Cardiac septum (tissue), 1 donor: ENCODE measurements around the gene TENM3. TPM values are rescaled to one million over a fixed set of nuclear protein-coding genes. Genes with fewer than 3 reads are reported as not detected.
A peak's percentile ranks its signal among the peaks of the same experiment; 100 is the strongest.

Source experiments
- DNase-seq: peaks from one replicate; pipeline ENCODE4 v3.0.0-alpha.2; 2020; ENCODE audit warnings: low spot score
- intact Hi-C: fragments of 100-400 bp; cut with DNase I; formaldehyde crosslinking; loops from one replicate; pipeline ENCODE4 v1.14.0; 2022
- total RNA-seq: library from RNA; stranded (reverse); fragmentation: NEBNext Ultra II Directional; extraction: Animal tissue kit (Norgen Biotek cat#: 25700); gene quantifications from one replicate; pipeline ENCODE4 v1.2.1, GENCODE V29; 2021
- donor health status: DM: no; HTN: no; CAD: no.

TENM3 gene
- total RNA-seq, 1 donor from 2014 or later, result 3.9 TPM

DNA sequence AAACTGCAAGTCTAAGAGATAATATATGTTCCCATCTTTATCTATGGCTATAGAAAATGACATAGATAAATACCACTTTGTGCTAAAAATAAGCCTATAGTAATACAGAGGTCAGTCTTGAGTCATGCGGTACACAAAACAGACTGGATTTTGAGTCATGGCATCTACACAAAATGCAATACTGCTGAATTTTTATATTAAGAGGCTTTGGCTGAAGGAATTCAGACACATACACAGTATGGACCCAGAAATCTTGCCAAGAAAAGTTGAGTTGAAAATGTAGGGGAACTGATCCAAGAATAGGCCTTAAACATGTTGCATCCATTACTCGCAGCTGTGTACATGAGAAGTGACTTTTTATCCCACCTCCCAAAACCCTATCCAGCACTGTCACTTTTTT is 184.4 kb downstream of the TENM3 start:
- intact Hi-C loops, result no loop called here
- no peak for DNase-seq

DNA sequence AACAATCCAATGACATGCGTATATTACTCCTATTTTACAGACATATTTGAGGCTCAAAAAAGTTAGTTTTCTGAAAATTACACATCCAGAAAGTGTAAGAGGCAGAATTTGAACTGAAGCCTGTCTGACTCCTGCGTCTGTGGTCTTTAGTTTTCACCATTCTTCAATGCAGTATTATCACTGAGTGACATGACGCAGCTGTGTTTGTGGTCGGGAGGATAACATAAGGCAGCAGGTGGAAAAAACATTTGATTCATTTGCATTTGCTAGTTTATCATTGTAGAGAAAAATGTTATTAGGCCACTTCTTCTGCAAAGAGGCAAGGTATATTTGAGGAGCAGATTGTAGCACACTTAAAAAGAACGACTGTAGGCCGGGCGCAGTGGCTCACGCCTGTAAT is 186.7 kb downstream of the TENM3 start:
- no peak for DNase-seq
- intact Hi-C loops, result no loop called here

DNA sequence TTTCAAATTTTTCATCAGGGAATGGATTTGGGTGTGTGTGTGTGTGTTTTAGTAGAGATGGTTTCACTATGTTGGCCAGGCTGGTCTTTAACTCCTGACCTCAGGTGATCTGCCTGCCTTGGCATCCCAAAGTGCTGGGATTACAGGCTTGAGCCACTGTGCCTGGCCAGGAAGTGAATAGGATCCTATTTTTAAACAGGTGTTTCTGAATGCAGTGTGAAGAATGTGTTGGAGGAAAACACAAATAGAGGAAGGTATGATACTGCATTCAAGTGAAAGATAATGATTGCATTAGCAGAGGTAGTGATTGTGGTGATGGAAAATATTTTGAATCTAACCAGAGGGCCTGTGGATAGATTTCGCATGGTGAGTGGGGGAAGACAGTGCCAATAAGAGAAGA is 189.6 kb downstream of the TENM3 start:
- no peak for DNase-seq
- intact Hi-C loops, result no loop called here

DNA sequence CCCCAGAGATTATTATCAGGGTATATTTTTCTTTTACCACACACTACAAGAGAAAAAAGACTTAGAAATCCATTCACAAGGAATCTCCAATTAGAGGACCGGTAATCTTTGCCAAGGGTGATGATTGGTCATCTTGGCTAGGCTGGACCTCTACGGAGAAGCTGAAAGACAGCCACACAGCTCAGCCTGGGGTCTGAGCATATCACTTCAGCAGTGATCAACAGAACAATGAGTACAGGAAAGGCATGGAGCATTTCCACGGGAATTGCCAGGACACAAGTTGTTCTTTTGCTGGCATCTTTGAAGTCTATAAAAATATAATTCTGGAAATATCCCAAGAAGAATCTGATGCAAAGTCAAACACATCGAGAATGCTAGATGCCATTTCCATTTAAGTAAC is 191.5 kb downstream of the TENM3 start:
- no peak for DNase-seq
- intact Hi-C loops, result no loop called here

DNA sequence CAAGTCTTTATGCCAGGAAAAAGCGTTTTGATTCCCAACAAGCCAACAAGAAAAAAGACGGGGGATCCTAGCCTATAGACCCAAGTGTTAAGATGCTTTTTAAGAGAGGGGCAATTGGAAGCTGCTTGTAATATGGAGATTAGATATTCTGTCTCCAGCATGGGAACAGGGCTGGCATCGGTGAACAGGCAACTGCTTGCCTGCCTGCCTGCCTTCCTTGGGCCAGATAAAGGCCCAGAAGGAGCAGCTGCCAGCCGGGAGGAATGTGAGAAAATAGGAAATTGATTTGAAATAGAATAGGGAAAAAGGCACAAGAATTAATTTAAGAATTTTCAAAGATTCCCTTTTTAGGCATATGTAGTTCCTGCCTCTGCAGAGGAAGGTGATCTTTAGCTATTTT is 192.2 kb downstream of the TENM3 start:
- DNase-seq, result no peak
- intact Hi-C loops, result no loop called here

DNA sequence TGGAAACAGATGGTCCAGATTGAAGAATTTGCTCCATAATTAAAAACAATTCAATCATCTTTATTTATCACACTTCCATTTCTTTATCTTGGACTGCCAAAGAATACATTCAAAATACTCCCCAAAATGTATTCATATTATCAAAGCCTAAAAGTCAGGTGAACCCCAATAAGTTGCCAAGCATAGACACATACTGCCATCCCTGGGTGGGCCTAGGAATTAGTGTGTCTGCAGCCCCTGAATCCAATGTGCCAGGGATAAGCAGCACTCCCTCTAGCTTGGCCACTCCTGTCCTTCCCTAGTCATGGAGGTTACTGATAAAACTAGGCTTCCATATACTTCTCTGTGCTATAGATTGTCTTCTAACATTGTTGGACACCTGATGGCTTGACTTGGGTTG is 199.9 kb downstream of the TENM3 start:
- DNase-seq, result no peak
- intact Hi-C loops, result no loop called here

DNA sequence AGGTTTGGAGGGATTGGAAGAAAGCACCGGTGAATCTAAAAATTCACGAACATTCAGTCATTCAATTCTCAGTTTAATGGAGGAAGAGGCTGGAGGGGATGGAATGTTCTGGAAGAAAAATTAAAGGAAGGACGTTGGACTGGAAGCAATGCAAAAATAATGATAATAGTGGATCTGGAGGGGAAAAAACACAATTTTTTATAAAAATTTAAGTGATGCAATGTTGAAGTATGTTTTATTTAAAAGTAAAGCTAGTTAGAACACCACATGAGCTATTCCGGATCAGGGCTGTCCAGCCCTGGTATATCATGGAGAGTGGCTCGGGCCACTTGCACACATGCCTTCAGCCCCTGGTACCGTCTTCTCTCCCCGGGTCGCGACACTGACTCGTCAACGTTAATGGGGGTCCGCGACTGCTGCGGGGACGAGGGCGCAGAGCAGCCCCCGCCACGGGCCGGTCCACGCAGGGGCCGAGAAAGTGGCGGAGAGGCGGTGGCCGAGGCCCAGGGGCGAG is 204.6 kb downstream of the TENM3 start:
- no peak for DNase-seq
- intact Hi-C loops, result no loop called here

DNA sequence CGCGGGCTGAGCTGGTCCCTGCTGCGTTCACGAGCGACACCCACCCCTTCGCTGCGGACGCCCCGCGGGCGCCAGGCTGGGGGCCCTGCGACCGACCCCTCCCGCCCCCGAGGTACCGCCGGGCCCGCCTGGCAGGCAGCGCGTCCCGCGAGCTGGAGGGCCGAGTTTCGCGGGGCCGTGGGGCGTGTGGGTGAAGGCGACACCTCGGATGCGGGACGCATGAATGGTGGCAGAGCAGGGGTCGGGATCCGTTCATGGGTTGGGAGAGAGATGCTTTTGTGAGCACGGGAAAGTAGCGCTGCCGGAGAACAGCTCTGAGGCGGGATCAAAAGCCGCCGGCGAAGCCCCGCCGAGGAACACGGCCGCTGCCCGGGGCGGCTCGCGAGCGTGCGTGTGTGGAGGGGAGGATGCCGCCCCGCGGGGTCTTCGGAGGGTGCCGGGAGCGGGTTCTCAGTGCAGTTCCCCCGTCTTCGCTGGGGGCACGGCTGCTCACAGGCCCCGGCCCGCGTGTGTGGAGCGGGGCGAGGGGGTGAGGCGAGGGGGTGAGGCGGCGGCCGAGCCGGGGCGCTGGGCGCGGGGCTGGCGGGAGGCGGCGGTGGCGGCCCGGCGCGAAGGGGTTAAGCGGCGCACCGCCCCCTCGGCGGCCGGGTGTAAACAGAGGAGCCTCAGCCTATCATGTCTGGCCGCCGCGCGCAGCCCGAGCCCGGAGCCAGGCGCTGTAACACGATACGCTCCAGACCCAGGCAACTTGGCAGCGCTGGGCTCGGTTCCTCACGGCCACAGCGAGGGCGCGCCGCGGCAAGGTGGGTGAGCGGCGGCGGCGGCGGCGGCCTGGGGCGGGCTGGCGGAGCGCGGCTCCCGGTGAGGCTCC is 205.3 kb downstream of the TENM3 start:
- peak; percentile 89 for DNase-seq
- intact Hi-C loops, result no loop called here

DNA sequence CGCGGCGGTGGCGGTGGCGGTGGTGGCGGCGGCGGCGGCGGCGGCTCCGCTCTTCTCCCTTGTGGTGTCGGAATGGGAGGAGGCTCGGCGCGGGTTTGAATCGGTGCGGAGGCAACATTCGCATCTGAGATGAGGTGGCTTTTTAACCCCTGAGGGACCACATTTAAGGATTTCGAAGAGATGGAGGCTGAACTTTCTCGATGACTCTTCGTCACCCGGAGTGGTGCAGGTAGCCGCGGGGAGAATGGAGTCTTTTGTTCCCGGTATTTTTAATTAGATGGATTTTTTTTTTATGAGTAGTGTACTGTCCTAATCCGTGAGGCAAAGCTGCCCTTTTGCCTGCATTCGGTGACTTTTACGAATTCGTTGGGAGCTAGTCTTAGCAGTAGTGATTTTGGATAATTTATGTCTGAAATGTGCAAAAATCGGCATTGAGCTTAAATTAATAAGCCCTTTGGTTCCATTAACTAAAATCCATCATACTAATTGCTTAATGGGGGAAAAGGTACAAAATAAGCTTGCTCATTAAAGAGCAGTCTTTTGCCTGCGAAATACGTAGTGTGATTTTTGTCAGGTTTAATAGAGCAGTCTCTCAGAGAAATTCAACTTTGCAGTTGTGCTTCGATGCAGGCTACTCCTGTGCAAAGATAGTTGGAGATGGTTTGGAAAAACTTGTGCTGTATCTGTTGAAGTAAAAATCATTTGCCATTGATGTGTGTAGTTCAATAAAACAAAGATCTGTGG is 206.2 kb downstream of the TENM3 start:
- intact Hi-C loops, result no loop called here
- no peak for DNase-seq

DNA sequence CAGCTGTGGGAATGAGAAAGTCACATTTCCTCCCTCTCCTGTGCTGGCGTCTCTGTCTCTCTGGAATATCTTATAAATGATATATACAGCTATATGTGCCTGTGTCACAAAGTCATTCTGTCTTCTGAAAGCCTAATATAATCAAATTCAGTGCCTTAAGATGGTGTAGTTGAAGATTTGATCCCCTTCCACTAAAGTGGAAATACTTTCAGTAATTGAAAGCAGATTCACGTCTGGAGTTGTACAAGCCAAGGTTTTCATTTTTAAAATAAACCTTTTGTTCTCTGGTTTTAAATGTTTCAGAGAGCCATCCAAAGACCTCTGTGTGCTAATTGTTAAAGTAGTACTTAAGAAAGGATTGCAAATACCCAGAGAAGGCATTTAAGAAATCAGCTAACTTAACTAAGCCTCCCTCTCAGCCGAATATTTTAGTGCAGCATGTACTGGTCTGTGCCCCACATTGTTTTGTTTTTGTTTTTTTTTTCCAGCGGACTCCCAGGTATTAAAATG is 206.8 kb downstream of the TENM3 start:
- DNase-seq, result no peak
- intact Hi-C loops, result no loop called here

DNA sequence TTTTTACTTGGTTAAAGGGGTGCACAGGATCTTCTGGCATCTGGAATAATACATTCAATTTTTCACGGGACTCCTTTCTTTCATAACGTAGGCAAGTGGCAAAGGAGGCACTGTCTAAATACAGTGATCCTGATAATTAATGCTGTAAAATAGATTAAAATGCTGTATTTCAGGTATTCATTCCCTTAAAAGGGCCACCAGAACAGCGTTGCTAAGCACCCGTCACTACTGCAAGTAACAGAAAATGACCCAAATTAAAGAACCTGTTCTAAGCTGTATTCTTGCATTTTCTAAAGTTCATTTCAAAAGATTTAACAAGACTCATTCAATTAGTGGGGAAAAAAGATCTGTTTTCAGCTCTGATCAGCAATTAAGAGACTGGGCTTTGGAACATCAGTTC is 208.2 kb downstream of the TENM3 start:
- DNase-seq, result no peak
- intact Hi-C loops, result no loop called here

DNA sequence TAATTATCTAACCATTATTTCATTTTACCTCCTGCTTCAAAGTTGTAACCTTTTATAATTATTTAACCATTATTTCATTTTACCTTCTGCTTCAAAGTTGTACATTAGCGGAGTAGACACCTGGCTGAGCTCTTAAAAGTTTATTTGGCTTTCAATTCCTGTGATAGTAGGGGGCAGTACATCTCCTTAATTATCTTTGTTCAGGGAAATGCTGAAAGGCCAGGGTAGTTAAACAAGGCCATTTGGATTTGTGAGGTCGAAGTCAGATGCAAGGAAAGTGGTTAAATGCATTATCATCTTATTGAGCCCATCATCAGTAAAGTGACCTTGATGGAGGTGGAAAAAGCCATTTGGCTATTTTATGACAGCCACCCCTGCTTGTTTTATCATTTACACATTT is 210.6 kb downstream of the TENM3 start:
- intact Hi-C loops, result no loop called here
- DNase-seq, result no peak

DNA sequence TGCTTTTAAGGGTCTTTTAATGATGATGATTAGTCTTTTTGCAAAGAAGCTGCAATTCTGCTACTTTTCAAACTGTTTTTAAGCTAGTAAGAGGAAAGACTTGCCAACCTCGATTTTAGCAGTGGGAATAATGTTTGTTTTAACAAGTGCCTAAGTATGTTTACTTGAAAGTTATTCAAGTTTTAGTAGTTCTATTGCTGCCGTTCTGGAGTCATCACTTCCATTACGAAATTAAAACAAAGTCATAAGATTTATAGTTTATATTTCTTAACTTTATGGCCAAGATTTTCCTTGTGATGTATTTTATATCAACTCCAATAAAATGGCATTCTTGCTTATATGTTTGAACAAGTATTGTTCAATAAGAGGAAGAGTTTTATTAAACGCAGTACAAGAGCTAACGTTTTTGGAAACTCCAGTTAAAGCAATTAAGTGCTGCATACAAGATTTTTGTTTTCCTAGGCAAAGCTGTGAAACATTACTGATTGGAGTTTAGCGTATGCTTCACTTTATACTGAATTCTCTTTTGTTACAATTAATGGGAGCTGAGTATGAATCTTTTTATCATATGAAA is 211.3 kb downstream of the TENM3 start:
- intact Hi-C loops, result no loop called here
- DNase-seq, result no peak

DNA sequence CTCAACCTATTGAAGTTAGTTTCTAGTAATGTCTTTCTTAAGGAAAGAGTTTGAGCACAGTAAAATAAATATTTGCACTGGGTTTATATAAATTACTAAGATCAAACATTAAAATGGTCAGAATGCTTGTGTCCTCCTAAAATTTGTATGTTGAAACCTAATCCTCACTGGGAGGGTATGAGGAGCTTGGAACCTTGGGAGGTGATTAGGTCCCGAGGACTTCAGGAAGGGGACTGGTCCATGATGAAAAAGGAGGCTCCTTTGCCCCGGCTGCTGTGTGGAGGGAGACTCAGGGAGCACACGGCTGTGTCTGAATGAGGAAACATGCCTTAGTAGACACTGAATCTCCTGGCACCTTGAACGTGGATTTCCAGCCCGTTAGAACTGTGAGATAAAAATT is 221.9 kb downstream of the TENM3 start:
- intact Hi-C loops, result no loop called here
- DNase-seq, result no peak

DNA sequence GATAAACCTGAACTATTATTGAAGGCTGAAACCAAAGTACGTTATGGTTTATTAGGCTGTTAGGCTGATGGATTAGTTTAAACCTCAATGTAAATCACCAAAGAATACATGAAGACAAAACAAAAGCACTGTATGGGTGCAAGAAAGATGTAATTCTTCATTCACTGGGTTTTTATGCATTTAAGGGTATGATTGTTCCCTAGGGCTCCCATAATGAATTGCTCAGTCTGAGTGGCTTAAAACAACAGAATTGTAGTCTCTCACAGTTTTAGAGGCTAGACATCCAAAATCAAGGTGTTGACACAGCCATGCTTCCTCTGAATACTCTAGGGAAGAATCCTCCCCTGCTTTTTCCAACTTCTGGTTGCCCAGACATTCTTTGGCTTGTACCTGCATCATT is 222.8 kb downstream of the TENM3 start:
- intact Hi-C loops, result no loop called here
- no peak for DNase-seq

DNA sequence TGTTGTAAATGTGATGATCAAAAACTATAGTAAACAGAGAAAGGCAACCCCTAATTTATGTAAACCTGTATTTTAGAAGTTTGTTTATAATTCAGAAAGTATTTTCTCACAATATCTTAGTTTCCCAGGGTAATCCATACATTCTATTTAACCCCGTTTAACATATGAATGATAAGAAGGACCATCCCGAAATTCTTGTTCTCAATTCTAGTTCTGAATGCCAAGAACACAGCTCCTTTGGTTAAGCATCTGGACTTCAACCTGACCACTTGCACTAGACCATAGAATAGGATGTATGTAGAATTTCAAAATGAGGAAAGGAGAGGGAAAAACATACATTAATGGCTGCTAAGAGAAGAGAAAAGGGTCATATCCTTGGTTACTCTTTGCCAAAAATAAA is 227.0 kb downstream of the TENM3 start:
- no peak for DNase-seq
- intact Hi-C loops, result no loop called here

DNA sequence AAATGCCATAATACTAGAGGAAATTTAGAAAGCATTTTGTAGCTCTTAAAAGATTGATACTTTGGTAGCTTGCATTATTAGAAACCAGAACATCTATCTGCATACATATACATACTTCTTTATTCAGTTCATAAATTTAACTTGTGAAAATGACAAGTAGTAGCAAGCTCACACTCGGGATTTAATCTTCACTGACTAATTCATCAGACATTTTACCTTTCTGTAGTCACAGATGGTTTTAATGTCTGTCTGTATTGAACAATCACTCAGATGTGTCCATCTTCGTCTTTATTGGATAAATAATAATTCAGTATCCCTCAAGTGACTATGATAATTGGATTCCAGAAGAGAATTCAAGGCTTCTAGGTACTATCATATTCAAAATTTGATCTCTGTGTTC is 232.3 kb downstream of the TENM3 start:
- DNase-seq, result no peak
- intact Hi-C loops, result no loop called here

DNA sequence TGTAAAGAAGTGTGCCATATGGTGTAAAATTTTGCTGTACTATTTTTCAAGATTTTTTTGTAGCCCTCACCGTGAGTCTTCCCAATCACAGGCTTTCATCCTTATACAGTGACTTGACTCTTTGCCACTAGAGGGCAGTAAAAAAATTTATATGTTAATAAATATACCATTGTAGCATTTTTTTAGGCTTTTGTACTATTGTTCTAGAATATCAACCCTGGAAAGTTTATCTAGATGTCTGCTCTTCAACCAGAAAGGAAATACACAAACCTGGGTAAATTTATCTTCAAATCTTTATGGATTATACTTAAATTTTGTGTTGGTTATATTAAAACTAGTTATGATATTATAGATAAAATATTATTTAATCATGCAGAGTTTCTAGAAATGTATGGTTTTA is 235.3 kb downstream of the TENM3 start:
- no peak for DNase-seq
- intact Hi-C loops, result loop anchor here (2.0 kb wide), 1 partner anchor 328 kb away; no protein-coding TSS in a partner anchor

DNA sequence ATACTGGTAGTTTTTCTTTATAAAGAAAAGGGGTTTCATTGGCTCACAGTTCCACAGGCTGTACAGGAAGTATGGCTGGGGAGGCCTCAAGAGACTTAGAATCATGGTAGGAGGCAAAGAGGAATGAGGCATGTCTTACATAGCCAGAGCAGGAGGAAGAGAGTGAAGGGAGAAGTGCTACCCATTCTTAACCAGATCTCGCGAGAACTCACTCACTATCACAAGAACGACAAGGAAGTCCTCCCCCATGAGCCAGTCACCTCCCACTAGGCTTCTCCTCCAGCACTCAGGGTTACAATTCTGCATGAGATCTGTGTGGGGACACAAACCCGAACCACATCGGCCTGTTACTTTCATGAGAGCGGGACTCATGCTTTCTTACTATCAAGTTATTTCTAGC is 240.5 kb downstream of the TENM3 start:
- DNase-seq, result no peak
- intact Hi-C loops, result no loop called here

DNA sequence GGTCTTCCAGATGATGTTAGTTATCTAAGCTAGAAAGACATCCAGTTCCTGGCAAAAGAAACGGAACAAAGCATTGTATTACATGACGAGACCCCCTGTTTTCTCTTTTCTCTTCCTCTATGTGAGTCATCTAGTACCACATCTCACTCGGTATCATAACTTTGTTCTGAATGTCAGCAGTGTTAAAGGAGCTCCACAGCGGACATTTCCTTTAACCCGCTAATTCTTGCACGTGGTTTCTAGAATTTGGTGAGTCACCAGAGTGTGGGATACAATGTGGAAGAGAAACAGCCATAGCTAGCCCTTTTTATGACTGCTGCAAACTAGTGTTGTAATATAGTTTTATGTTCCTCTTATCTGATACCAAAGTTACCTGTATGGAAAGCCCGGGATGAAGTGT is 243.7 kb downstream of the TENM3 start:
- intact Hi-C loops, result no loop called here
- DNase-seq, result no peak
